ENCODE results near the gene ZNF521.
A peak's percentile ranks its signal among the peaks of the same experiment; 100 is the strongest.

DNA sequence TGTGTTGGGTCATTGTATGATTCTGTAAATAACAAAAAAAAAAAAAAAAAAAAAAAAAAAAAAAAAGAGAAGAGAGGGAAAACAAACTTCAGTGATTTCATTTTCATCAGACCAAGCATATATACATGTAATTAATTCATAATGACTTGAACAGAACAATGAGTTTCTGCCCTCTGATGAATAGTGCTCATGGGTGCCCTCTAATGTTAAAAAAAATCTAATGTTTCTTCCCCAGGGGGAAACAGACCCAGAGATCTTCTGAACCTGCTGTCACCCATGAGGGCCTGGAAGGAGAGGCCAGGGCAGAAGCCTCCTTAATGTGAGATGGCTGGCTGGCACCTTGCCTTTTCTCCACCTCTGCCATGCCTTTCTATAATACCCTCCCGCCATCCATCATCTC is 289.2 kb downstream of the ZNF521 start:
- TF ChIP-seq YY1 (IDR thresholded peaks at IDR 0.05; ENCODE audit: low read depth, low read length) (no peak), BACH1 (IDR thresholded peaks at IDR 0.05; ENCODE audit: borderline replicate concordance) (no peak), EP300 (IDR thresholded peaks at IDR 0.05; ENCODE audit: borderline replicate concordance in 1 of 2, control insufficient read depth in 1 of 2, low read depth in 2 of 2, low read length in 2 of 2) (no peak), FOS (IDR thresholded peaks at IDR 0.05; ENCODE audit: borderline replicate concordance, extremely low read depth, insufficient read length) (no peak), EZH2 (IDR thresholded peaks at IDR 0.05; ENCODE audit: borderline replicate concordance, control insufficient read depth, low read depth, low read length) (no peak), NFXL1 (IDR thresholded peaks at IDR 0.05; ENCODE audit: borderline replicate concordance) (no peak), IKZF1 (conservative IDR thresholded peaks at IDR 0.05) (no peak), POLR2AphosphoS2 (IDR thresholded peaks at IDR 0.05; ENCODE audit: low read depth, low read length) (no peak), POLR2A (IDR thresholded peaks at IDR 0.05; ENCODE audit: low read depth, low read length) (no peak), SMAD5 (IDR thresholded peaks at IDR 0.05; ENCODE audit: low read depth) (no peak)
- TF ChIP-seq, protein P1, sequence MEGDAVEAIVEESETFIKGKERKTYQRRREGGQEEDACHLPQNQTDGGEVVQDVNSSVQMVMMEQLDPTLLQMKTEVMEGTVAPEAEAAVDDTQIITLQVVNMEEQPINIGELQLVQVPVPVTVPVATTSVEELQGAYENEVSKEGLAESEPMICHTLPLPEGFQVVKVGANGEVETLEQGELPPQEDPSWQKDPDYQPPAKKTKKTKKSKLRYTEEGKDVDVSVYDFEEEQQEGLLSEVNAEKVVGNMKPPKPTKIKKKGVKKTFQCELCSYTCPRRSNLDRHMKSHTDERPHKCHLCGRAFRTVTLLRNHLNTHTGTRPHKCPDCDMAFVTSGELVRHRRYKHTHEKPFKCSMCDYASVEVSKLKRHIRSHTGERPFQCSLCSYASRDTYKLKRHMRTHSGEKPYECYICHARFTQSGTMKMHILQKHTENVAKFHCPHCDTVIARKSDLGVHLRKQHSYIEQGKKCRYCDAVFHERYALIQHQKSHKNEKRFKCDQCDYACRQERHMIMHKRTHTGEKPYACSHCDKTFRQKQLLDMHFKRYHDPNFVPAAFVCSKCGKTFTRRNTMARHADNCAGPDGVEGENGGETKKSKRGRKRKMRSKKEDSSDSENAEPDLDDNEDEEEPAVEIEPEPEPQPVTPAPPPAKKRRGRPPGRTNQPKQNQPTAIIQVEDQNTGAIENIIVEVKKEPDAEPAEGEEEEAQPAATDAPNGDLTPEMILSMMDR (IDR thresholded peaks at IDR 0.05 in 2 of 3, conservative IDR thresholded peaks at IDR 0.05 in 1 of 3; ENCODE audit: control insufficient read depth in 2 of 3, extremely low read depth in 1 of 3, insufficient read depth in 1 of 3, low read depth in 3 of 3, low read length in 3 of 3), result 0 out of 6 replicates have a peak, but pooled peaks of 1 of the 3 experiments have one; percentile 4
